22Rv1 (cell line): Measurements from ENCODE around the gene SRI.
"Not testable (repeated sequence)": the region's sequence is repeated elsewhere in the genome, so short reads cannot be mapped to it uniquely, and the experiment has no call there.

ENCODE experiments used
- H3K27ac ChIP-seq: fragments of 450-650 bp; 2 replicates; pipeline ENCODE4 v1.5.1; 2017
- CTCF ChIP-seq: fragments of 450-650 bp; IDR thresholded peaks from 2 replicates; pipeline ENCODE4 v1.5.1; 2017; ENCODE audit warnings: mild to moderate bottlenecking
- ZFX ChIP-seq: fragments of 450-650 bp; IDR thresholded peaks from 2 replicates; pipeline ENCODE4 v1.6.1; 2017; ENCODE audit warnings: antibody characterized with exemption, borderline replicate concordance

Gene SRI

GRCh38 chr7:88260719-88261118 is 40.9 kb upstream of the SRI start:
- no peak overlapping the region for H3K27ac ChIP-seq
- TF ChIP-seq ZFX (no peak), CTCF (no peak)

- H3K27ac ChIP-seq, result no peak overlapping the region
- TF ChIP-seq ZFX (no peak), CTCF (no peak)
These were observed 40.0 kb upstream of the SRI start for GRCh38 chr7:88259656-88260380.

GRCh38 chr7:88258296-88258695 is 38.5 kb upstream of the SRI start:
- H3K27ac ChIP-seq, result not testable (repeated sequence)

GRCh38 chr7:88256906-88257305 is 37.1 kb upstream of the SRI start:
- TF ChIP-seq CTCF, result no peak
- no peak for TF ChIP-seq ZFX
- H3K27ac ChIP-seq, result no peak overlapping the region

- no peak overlapping the region for H3K27ac ChIP-seq
- TF ChIP-seq ZFX (no peak), CTCF (no peak)
These were observed 35.0 kb upstream of the SRI start for GRCh38 chr7:88254721-88255424.

GRCh38 chr7:88253640-88254039 is 33.8 kb upstream of the SRI start:
- TF ChIP-seq CTCF, result no peak
- no peak for TF ChIP-seq ZFX
- H3K27ac ChIP-seq, result no peak overlapping the region

- TF ChIP-seq ZFX (no peak), CTCF (no peak)
- H3K27ac ChIP-seq, result no peak overlapping the region
These were observed 24.4 kb upstream of the SRI start for GRCh38 chr7:88244258-88244657.
